Stimulated activated CD4-positive, alpha-beta T cell treated with anti-CD3 and anti-CD28 coated beads, Interleukin-2, amount 100 ng/mL, for 24 hours (primary cell): Measurements from ENCODE around the gene ANGPT4.
"Not testable (repeated sequence)": the region's sequence is repeated elsewhere in the genome, so short reads cannot be mapped to it uniquely, and the experiment has no call there.

Experiments
- DNase-seq, 2 donors: peaks; one replicate each; pipeline ENCODE4 v3.0.0-alpha.2; 2020

The ANGPT4 gene

GRCh38 chr20:842547-842940 lies 73.6 kb downstream of the ANGPT4 start:
- no peak for DNase-seq

- DNase-seq: no peak
These were observed 74.3 kb downstream of the ANGPT4 start for GRCh38 chr20:841568-842546.

- DNase-seq: peak in 1 of 2 donors; percentile 46
These were observed 75.1 kb downstream of the ANGPT4 start for GRCh38 chr20:840858-841567.

- no peak for DNase-seq
These were observed 75.7 kb downstream of the ANGPT4 start for GRCh38 chr20:840503-840857.

- DNase-seq: no peak
These were observed 76.5 kb downstream of the ANGPT4 start for GRCh38 chr20:839626-840025.

- no peak for DNase-seq
These were observed 77.1 kb downstream of the ANGPT4 start for GRCh38 chr20:839015-839414.

- DNase-seq: no peak
These were observed 79.9 kb downstream of the ANGPT4 start for GRCh38 chr20:836190-836589.

- DNase-seq: peak; percentile 32 to 55
These were observed 80.5 kb downstream of the ANGPT4 start for GRCh38 chr20:835608-836045.

- DNase-seq: no peak
These were observed 81.9 kb downstream of the ANGPT4 start for GRCh38 chr20:834151-834746.

- peak; percentile 95 to 96 for DNase-seq
These were observed 82.5 kb downstream of the ANGPT4 start, which contains the start of gene FAM110A for GRCh38 chr20:833450-834150. FAM110A (plus strand) TSS chr20:833715; CDS start chr20:844805, 11,090 bp downstream.

GRCh38 chr20:833121-833449 lies 83.0 kb downstream of the ANGPT4 start:
- no peak for DNase-seq

GRCh38 chr20:831956-832355 lies 84.2 kb downstream of the ANGPT4 start:
- no peak for DNase-seq

- no peak for DNase-seq
These were observed 84.9 kb downstream of the ANGPT4 start for GRCh38 chr20:831251-831650.

GRCh38 chr20:830011-830521 lies 86.1 kb downstream of the ANGPT4 start:
- no peak for DNase-seq

- no peak for DNase-seq
These were observed 86.6 kb downstream of the ANGPT4 start for GRCh38 chr20:829551-829950.

GRCh38 chr20:828987-829386 lies 87.1 kb downstream of the ANGPT4 start:
- no peak for DNase-seq

- not testable (repeated sequence) for DNase-seq
These were observed 88.2 kb downstream of the ANGPT4 start for GRCh38 chr20:827981-828380.

GRCh38 chr20:826695-827323 lies 89.3 kb downstream of the ANGPT4 start:
- DNase-seq: peak in 1 of 2 donors; percentile 4

GRCh38 chr20:825710-826421 lies 90.3 kb downstream of the ANGPT4 start:
- DNase-seq: peak in 1 of 2 donors; percentile 4

GRCh38 chr20:824916-825315 lies 91.2 kb downstream of the ANGPT4 start:
- DNase-seq: no peak

- DNase-seq: no peak
These were observed 91.6 kb downstream of the ANGPT4 start for GRCh38 chr20:824490-824889.

- DNase-seq: no peak
These were observed 92.6 kb downstream of the ANGPT4 start for GRCh38 chr20:823574-823902.
